Renal cortex interstitium (tissue), 11 donors: Measurements from ENCODE around the gene CAV3. TPM values are rescaled to one million over a fixed set of nuclear protein-coding genes. Genes with fewer than 3 reads are reported as not detected.
A peak's percentile ranks its signal among the peaks of the same experiment; 100 is the strongest.

Source experiments
- DNase-seq, 11 donors: peaks; one replicate each; pipeline ENCODE4 v3.0.0-alpha.2; 2013; ENCODE audit warnings: low read depth in 9 of 11, low spot score in 4 of 11; ENCODE audit errors: extremely low read depth in 1 of 11
- polyA plus RNA-seq, 3 donors: library from polyadenylated mRNA; unstranded; fragments of 120-200 nt; gene quantifications; one replicate each; pipeline ENCODE4 v1.2.1, GENCODE V29; 2013; ENCODE audit not compliant: insufficient read length in 3 of 3

CAV3 gene
- polyA plus RNA-seq, 3 donors: 0.34 to 0.62 (median 0.51) TPM

DNA sequence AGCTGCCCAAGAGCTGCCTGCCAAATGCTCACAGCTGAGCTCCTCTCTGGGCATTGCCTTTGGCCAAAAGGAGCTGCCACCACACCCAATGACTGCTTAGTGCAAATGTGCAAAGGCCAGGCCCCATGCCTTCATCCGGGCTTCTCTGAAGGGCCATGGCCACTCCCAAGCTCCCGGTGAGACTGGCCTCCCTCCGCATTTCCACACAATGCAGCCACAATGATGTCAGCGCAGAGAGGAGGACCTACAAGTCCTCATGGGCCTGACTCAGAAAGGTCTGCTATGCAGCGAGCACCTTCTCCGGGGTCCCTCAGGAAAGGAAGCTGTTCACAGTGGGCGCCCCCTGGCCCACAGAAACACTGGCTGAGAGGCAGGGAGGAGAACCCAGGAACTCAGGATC is 23.1 kb downstream of the CAV3 start:
- DNase-seq: no peak

DNA sequence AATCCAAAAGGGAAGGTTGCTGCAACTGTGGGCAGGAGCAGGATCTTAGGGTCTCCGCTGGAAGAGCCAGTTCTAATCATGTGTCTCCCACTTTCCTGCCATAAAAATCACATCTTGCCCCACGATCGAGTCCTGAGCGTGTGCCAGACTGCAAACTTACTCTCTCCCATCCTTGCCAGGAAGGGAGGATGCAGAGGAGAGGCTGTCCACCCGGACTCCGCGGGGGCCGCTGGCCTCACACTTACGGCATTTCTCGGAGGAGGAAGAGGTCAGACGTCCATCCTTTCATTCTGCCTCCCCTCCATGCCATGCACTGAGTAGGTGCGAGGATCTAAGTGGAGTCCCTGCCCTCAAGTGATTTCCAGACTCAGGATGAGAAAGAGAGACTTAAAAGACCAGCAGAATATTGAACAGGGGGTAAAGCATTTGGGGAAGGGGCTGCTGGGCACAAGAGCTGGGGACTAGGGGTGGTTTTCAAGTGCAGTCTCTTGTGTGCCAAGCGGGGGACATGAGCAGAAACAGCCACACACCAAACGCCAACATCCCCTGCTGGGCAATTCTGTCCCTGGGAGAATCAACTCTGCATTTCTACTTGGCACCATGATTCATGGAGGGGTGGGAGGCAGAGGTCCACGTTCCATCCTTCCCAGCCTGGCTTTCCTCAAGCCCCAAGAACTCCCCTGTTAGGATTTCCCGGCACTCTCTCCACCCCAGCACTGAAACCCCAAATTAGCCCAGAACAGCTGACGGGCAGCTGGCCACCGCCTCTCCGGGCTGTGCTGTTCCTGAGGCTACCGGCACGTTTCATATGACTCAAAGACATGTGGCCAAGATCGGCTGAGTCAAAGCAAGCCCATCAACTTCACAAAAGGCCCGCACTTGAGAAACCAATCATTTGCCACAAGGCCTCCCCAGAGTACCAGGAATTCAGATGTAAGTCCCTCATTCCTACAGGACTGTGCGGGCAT is 24.2 kb downstream of the CAV3 start:
- DNase-seq: no peak

DNA sequence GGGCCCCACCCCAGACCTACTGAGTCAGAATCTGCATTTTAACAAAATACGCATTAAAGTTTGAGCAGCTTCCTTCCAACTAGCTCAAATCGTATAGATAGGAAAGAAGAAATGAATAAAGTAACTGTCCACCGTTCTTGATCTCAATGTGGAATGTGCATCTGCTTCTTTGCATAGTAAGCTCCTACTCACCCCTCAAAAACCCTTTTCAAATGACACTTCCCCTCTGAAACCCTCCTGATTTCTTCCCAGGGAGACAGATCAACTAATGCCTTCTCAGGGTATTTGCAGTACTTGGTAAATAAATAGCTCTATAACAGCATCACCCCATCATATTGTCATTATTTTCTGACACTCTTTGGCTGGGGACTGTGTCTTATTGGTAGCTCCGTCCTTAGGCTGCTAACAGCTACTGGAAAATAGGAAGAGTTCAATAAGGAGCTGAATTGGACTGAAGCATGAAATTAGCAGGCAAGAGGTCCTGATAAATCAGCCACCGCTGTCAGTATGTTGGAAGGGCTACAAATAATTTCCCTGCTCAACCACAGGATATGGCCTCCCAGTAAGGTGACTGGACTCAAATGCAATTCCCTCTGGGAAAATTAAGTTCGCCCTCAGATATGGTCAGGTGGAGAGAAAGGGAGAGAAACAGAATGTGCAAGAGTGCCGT is 25.6 kb downstream of the CAV3 start:
- no peak for DNase-seq

DNA sequence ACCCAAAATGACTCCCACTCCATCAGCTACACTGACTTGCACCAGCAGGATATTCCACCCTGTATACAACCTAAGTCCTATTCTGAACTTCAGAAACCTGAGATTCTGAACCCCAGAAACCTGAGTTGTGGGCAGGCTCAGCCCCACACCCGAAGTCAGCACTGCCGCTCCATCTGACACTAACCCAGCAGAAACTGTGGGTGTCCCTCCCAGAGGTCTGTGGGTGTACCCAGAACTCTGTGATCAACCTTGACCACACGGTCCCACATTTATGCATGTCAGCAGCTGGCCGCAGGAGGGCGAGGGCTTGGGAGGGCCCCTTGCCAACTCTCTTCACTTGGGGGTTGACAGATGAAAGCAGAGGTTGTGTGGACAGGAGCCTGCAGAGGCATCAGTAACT is 26.5 kb downstream of the CAV3 start:
- no peak for DNase-seq

DNA sequence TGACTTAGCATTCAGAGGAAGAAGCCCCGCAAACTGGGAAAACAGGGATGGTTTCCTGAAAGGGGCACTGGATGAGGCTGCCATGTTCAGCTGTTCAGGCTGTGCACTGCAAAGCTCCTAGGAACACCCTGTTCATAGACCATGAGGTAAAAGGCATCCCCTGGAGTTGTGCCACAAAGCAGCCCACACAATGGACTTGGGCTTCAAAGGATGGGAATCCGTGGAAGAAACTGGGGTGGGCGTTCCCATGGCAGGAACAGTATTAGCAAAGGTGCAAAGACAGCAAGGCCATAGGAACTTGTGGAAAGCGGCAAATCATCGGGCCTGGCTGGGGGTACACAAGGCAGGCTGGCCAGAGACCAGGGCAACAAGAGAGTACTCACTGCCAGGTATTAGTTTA is 26.9 kb downstream of the CAV3 start:
- no peak for DNase-seq

DNA sequence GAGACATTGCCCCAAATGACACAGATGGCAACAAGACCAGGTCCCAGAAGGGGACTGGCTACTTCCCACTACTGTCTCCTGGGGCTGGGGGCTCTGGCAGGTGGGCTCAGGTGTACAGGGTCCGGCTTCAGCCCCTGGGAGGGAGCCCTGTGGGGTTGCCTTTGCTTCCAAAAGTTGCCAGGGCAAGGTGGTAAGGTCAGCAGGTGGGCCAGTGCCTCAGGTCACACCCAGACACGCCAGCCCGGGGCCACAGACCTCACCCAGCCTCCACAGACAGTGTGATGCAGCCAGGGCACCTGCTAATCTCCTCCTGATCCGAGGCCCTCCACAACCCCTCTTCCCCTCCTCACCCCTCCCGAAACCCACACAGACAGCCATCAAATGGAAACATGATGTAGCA is 28.3 kb downstream of the CAV3 start:
- DNase-seq: no peak

DNA sequence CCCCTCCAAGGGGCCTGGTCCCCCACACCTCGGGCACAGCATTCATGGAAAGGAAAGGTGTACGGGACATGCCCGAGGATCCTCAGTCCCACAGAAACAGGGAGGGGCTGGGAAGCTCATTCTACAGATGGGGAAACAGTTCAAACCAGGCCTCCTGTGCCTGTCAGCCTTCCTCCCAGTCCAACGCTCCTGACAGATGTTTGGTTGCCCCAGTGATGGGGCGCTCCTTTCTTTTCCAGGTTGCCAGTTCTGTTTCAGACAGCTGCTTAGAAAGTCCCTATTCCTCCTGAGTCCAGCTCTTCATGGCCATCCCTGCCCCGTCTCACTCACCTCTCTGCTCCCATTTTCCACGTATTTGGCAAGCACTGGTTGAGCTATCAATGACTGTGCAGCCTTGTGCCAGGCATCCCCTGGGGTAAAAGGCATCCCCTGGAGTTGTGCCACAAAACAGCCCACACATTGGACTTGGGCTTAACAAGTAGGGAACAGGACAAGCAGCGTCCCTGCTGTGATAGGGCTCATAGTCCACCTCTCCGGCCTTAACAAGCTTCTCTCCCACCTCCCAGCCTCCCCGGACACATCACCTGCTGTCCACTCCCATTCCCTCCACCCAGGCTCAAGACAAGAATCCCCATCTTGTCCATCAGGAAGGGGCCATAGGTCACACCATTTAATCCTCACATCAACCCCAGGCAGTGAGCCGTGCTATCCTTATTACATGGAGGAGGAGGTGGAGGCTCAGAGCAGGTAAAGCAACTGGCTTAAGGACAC is 29.2 kb downstream of the CAV3 start:
- no peak for DNase-seq

DNA sequence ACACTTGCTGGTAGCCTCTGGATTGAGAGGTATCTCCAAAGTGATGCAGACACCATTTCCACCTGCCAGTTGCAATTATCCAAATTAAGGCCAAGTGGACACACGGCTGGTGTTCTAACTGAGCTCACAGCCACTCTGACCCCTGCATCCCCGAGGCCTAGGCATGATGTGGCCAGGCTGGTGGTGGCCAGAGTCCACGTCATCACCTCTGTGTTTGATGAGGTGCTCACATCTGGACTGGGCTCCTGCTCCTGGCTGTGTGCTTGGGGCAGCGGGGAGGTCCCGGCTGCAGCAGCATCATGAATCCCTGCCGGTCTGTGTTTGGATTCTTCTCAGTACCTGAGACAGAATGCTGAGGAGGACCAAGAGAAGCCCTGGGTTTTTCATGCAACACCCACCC is 30.9 kb downstream of the CAV3 start:
- DNase-seq: no peak

DNA sequence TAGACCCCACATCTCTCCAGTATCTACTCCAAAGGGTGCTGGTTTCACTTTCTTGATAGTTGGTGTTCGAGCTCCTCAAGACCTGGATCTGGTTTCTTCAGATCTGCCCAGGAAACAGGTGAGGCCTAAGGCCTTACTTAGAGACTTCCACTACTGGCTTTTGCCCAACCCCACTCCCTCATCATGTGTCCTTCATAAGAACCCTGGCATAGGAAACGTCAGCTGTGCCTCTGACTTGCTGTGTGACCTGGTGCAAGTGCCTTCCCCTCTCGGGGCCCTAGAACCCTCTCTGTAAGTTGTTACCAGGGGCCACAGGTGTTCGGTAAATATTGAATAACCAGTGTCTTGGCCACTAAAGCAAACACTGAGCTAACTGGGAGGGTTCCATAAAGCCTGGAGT is 31.9 kb downstream of the CAV3 start:
- no peak for DNase-seq

DNA sequence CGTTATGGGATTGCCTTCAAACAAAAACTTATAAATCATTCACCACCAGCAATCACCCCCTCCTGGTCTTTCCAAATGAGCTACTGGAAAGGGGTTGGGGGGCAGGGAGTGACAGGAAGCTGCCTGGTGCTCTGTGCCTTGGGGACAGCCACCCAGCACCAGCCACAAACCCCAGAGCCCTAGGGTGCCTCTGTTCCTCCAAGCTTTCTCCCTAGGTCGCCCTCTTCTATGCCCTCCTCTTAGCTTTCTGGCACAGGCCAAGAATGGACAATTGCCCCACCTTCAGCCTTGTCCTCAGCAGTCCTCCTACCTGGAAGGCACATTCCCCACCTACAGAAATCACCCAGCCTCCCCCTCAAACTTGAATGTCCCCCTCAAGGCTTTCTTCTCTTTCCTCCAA is 32.5 kb downstream of the CAV3 start:
- no peak for DNase-seq

DNA sequence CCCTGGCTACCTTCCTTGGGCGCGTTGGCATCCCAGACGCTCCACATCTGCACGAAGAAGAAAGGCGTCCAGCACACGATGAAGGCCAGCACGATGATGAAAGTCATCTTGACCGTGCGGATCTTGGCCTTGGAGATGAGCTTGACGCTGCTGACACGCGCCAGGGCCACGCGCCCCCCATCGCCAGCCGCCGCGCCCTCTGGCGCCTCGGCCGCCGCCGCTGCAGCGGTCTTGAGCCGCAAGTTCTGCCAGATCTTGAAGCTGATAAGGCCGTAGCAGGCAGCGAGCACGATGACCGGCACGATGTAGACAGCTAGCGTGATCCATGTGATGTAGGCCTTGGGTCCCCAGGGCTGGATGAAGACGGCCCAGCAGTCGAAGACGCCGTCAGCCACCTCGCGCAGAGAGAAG is 33.7 kb downstream of the CAV3 start:
- DNase-seq: no peak

DNA sequence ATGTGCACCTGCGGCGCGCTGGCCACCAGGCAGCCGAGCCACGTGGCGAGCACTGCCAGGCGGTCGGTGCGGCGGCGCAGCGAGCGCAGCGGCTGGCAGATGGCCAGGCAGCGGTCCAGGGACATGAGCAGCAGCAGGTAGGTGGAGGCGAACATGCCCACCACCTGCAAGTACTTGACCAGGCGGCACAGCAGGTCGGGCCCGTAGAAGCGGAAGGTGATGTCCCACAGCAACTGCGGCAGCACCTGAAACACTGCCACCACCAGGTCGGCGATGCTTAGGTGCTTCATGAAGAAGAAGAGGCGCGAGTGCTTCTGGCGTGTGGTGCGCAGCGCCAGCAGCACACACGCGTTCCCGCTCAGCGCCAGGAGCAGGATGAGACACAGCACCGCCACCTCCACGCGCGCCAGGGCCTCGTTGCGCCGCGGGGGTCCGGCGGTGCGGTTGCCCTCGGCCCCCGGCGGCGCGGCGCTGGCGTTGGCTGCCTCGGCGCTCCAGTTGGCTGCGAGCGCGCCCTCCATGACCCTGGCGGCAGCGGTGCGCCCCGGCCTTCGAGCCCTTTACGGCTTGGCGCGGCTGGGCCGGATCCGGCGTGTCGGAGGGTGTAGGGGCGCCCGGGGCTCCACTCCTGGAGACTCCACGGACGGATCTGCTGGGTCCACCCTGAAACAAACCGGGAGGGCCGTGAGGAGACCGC is 34.2 kb downstream of the CAV3 start:
- DNase-seq: peak in 1 of 11 donors; percentile 32

DNA sequence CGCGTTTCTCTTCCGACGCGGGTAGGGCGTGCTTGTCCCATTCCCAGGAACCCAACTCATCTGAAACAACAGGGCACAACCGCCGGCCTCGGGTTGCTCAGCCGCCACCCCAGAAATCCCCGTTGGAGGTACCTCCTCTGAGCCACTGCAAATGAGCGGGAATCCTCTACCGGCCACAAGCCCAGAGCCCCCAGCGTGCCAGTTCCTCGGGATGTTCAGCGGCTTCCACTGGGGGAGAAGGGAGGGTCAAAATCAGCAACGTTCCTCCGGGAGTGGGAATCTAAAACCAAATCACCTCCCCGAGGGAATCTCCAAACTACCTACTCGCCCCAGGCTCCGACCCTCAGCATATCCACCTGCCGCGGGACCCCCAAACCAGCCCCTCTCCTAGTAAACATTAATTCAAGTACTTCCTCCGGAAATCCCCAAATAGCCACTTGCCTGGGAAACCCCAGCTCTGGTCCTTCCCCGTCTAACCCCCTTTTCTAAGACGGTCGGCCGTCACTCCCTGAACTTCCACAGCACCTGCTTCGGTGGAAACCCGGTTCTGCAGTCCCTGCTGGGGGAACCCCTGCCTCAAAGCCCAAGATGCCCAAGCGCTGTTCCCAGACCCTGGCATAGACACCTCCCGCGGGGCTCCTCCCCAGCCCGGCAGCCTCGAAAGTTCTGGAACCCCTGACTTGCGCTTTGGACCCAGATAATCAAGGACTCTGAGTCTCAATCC is 34.9 kb downstream of the CAV3 start:
- DNase-seq: no peak

DNA sequence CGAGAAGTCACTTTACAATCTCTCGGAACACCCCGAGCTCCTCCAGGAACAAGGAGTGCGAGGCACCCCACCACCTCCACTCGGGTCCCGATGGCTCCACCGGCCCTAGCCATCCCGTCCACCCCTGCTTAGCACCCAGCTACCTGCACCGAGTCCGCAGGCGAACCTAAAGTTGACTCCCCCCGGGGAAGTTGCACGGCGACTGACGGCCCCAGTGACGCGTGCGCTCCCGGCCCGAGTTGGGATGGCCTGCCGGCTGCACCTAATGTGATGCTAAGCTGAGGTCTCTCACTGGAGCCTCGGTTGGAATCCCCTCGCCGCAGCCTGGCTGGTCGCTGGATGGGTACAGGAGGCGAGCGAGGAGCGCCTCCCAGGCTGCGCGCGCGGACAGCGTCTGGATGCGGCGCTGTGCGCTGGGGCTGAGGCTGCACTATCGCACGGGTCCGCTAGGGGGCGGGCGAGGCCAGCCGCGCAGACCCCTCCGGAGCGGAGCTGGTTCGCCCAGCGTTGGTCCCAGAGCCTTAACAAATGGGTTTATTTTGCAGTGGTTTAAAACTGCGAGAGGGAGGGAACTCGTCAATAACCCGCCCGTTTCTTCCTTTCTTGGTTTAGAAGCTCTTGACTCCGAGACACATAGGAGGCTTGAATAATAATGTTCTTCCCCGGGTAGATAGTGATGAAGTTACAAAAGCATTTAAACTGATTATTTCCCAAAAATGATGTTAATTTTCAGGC is 35.7 kb downstream of the CAV3 start, which contains the start of gene OXTR:
Gene OXTR, minus strand, starts transcription at position 526 of the 735 bp plus-strand sequence. CDS start 1,426 bp downstream, outside the sequence.
- DNase-seq: peak in 8 of 11 donors; percentile 37 to 66 (median 56)

DNA sequence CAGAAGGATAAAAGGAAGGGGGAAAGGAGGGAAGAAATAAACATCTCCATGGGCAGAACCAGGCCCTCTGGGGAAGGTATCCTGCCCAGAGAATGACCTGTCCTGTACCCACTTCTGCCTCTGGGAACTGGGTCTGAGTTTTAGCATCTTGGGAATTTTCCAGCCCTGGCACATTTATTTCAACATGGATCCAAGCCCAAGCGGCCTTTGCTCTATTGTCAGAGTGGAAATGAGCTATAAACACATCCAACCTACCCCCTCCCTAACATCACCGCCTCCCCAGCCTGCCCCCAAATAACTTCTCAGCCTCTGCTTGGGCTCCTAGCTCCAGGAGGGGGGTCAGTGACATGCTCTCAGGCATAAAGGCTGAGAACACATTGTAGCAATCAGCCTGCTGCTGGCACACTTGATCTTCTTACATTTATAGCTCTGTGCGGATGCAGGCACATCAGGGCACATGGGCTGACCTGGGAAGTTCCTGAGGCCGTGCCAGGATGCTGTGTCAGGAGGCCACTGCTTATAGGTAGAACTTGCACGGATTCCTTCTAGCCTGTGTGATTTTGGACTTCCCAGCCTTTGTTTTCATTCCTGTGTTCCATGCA is 40.4 kb downstream of the CAV3 start:
- no peak for DNase-seq

DNA sequence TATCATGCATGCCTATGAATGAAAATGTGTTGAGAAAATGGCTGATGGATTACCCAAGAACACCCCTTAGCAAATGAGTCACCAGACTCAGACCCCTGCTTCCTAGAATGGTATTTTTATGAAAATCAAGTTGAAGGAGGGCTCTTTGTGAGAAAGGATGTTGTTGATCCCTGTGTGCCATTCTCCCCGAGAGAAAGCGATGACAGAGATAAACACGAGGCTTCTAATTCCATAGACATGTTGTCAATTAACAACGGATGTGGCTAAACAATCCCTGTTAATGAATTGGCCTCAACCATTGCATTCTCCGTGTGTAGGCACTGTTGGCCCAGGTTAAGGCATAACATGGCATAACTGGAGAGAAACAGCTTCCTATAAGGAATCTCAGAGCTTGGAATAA is 41.6 kb downstream of the CAV3 start:
- no peak for DNase-seq

DNA sequence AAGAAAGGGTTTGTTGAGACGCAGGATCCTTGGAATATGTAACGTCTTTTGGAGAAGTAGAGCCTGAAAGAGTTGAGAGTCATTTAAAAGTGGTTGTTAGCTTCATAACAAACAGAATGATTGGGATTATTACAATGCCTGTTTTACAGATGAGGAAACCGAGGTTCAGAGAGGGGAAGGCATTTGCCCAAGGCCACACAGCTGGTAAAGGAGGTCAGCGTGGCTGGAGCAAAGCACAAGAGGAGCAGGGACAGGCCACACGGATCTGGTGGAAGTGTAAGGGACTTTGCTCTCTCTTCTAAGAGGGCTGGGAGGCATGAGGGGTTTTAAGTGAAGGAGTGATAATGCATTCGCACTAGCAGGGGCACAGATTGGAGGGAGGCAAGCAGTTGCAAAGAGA is 42.0 kb downstream of the CAV3 start:
- no peak for DNase-seq
